K562 (cell line): ENCODE measurements around the gene MYOM3.

Experiments used
- ASH1L ChIP-seq: fragments of 450-650 bp; IDR thresholded peaks from 2 replicates; pipeline ENCODE4 v1.6.1; 2018; ENCODE audit warnings: borderline replicate concordance, mild to moderate bottlenecking, low read depth; ENCODE audit not compliant: partially characterized antibody
- CLOCK ChIP-seq: fragments of 250-450 bp; sonication (Bioruptor Pico); IDR thresholded peaks from 2 replicates; pipeline ENCODE4 v1.4.0; 2020; ENCODE audit warnings: mild to moderate bottlenecking, moderate library complexity, borderline replicate concordance
- ESRRA ChIP-seq: fragments of 450-650 bp; IDR thresholded peaks from 2 replicates; pipeline ENCODE4 v1.6.1; 2014; ENCODE audit warnings: low read depth, mild to moderate bottlenecking, moderate library complexity, borderline replicate concordance
- EZH2 ChIP-seq: IDR thresholded peaks from 2 replicates; pipeline ENCODE4 v1.6.1; 2012; ENCODE audit warnings: low read depth, mild to moderate bottlenecking, inconsistent platforms, low read length, borderline replicate concordance
- FOXK1 ChIP-seq: sonication (generic); formaldehyde crosslinking; IDR thresholded peaks from 2 replicates; pipeline ENCODE4 v1.8.0; 2022; ENCODE audit warnings: missing genetic modification reagents, mild to moderate bottlenecking, borderline replicate concordance
- KLF13 ChIP-seq: fragments of 450-650 bp; IDR thresholded peaks from 2 replicates; pipeline ENCODE4 v1.6.1; 2016; ENCODE audit warnings: missing genetic modification characterization, low read depth, mild to moderate bottlenecking, missing compliant biosample characterization, moderate library complexity, borderline replicate concordance
- RAD21 ChIP-seq, 2 experiments: fragments of 250-450 bp in 1 of 2; fragments of 450-650 bp in 1 of 2; sonication (Bioruptor Pico) in 1 of 2; formaldehyde crosslinking in 1 of 2; IDR thresholded peaks in 1 of 2; conservative IDR thresholded peaks in 1 of 2; 2 replicates each; pipeline versions ENCODE4 v1.4.0 to v1.8.0; 2020 to 2022; ENCODE audit warnings: mild to moderate bottlenecking in 2 of 2, moderate library complexity in 1 of 2
- SP2 ChIP-seq: IDR thresholded peaks from 2 replicates; pipeline ENCODE4 v1.6.1; 2011; ENCODE audit warnings: mild to moderate bottlenecking, low read depth, low read length, moderate library complexity; ENCODE audit not compliant: poor library complexity, severe bottlenecking; ENCODE audit errors: extremely low read depth
- ZBTB17 ChIP-seq: fragments of 450-650 bp; formaldehyde crosslinking; IDR thresholded peaks from 2 replicates; pipeline ENCODE4 v1.4.0; 2020; ENCODE audit warnings: mild to moderate bottlenecking
- ZFP91 ChIP-seq: sonication (generic); formaldehyde crosslinking; IDR thresholded peaks from 2 replicates; pipeline ENCODE4 v1.8.0; 2022; ENCODE audit warnings: mild to moderate bottlenecking, missing genetic modification reagents
- ZNF584 ChIP-seq: fragments of 200-800 bp; sonication (Bioruptor generic); IDR thresholded peaks from 2 replicates; pipeline ENCODE4 v1.6.1; 2016; ENCODE audit warnings: low read depth, mild to moderate bottlenecking, missing genetic modification characterization, missing compliant biosample characterization
- ZNF644 ChIP-seq: fragments of 200-800 bp; sonication (Bioruptor generic); IDR thresholded peaks from 2 replicates; pipeline ENCODE4 v1.6.1; 2016; ENCODE audit warnings: low read depth, missing genetic modification characterization, missing compliant biosample characterization
- ZNF785 ChIP-seq: fragments of 250-450 bp; sonication (Bioruptor Pico); IDR thresholded peaks from 2 replicates; pipeline ENCODE4 v1.4.0; 2020; ENCODE audit warnings: mild to moderate bottlenecking
- TF ChIP-seq, protein P1 (sequence below), 3 experiments: IDR thresholded peaks in 2 of 3; conservative IDR thresholded peaks in 1 of 3; 2 replicates each; pipeline ENCODE4 v1.5.1; 2011 to 2012; ENCODE audit warnings: low read length in 3 of 3, mild to moderate bottlenecking in 3 of 3, control low read depth in 2 of 3, improper control_type of control experiment in 1 of 3, inconsistent platforms in 1 of 3, low read depth in 1 of 3, mixed read lengths in 1 of 3, moderate library complexity in 1 of 3; ENCODE audit not compliant: insufficient read depth in 2 of 3

GRCh38 chr1:24082372-24082771 is 29.6 kb downstream of the MYOM3 start:
- TF ChIP-seq SP2 (no peak), KLF13 (tag) (no peak), ESRRA (no peak), RAD21 (CRISPR knock-in tag; conservative IDR thresholded peaks at IDR 0.05 in 1 of 2, IDR thresholded peaks at IDR 0.05 in 1 of 2) (no peak), EZH2 (no peak), ZBTB17 (CRISPR knock-in tag) (no peak), ASH1L (no peak), ZNF785 (CRISPR knock-in tag) (no peak), FOXK1 (CRISPR knock-in tag) (no peak), ZNF584 (no peak), ZNF644 (tag) (no peak), ZFP91 (CRISPR knock-in tag) (no peak), CLOCK (CRISPR knock-in tag) (no peak)
- TF ChIP-seq, protein P1, sequence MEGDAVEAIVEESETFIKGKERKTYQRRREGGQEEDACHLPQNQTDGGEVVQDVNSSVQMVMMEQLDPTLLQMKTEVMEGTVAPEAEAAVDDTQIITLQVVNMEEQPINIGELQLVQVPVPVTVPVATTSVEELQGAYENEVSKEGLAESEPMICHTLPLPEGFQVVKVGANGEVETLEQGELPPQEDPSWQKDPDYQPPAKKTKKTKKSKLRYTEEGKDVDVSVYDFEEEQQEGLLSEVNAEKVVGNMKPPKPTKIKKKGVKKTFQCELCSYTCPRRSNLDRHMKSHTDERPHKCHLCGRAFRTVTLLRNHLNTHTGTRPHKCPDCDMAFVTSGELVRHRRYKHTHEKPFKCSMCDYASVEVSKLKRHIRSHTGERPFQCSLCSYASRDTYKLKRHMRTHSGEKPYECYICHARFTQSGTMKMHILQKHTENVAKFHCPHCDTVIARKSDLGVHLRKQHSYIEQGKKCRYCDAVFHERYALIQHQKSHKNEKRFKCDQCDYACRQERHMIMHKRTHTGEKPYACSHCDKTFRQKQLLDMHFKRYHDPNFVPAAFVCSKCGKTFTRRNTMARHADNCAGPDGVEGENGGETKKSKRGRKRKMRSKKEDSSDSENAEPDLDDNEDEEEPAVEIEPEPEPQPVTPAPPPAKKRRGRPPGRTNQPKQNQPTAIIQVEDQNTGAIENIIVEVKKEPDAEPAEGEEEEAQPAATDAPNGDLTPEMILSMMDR (IDR thresholded peaks at IDR 0.05 in 2 of 3, conservative IDR thresholded peaks at IDR 0.05 in 1 of 3; ENCODE audit: insufficient read depth in 2 of 3, low read depth in 1 of 3, low read length in 3 of 3) = no peak
